MM.1S (cell line): Measurements from ENCODE around the gene GABRA5.

Experiments
- EZH2 ChIP-seq: fragments of 300-600 bp; sonication (generic); optimal IDR thresholded peaks from 2 replicates; pipeline ENCODE3; 2017; ENCODE audit warnings: low read depth, mild to moderate bottlenecking, antibody characterized with exemption, low read length, mixed read lengths
- TF ChIP-seq, protein P1 (sequence below): fragments of 300-600 bp; sonication (generic); IDR thresholded peaks from 2 replicates; pipeline ENCODE4 v1.5.1; 2016; ENCODE audit warnings: antibody characterized with exemption, low read length, mixed read lengths

DNA sequence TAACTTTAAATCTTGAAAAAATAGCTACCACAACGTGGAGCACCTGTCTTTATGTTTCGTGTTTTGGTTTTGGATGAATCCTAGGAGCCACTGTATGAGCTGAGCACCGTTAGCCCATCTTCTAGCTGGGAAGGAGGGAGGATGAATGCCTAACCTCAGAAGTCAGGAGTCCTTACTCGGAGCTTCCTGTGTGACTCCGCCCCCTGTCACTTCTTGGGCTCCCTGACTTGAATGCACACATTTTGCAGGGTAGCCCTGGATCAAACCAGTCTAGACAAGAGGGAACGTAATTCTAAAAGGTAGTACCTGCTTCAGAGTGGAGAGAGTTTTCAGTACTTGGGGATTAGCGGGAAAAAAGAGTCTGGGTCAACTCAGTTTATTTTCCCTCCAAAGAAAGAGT is 5.3 kb downstream of the GABRA5 start:
- TF ChIP-seq, protein P1, sequence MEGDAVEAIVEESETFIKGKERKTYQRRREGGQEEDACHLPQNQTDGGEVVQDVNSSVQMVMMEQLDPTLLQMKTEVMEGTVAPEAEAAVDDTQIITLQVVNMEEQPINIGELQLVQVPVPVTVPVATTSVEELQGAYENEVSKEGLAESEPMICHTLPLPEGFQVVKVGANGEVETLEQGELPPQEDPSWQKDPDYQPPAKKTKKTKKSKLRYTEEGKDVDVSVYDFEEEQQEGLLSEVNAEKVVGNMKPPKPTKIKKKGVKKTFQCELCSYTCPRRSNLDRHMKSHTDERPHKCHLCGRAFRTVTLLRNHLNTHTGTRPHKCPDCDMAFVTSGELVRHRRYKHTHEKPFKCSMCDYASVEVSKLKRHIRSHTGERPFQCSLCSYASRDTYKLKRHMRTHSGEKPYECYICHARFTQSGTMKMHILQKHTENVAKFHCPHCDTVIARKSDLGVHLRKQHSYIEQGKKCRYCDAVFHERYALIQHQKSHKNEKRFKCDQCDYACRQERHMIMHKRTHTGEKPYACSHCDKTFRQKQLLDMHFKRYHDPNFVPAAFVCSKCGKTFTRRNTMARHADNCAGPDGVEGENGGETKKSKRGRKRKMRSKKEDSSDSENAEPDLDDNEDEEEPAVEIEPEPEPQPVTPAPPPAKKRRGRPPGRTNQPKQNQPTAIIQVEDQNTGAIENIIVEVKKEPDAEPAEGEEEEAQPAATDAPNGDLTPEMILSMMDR = no peak
- no peak for TF ChIP-seq EZH2
